ENCODE results near the gene LDLRAD3.

LDLRAD3 gene

DNA sequence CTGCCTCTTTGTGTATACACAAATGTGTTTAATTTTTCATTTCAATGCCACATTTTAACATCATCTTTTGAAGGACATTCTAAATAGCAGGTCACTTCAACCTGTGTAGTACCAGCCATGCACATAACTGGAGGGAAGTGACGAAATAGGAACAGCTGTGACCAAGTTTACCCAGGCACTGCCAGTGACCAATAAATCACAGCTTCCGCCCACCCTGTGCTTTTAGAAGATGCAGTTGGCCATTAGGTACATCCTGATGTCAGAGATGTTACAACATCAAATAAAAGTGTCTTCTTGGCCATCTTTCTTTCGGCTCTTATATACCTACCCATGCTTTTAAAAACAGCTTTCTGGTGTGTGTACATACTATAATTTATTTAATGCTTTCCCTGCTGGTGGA, 7.8 kb downstream of the LDLRAD3 start (continued):
- TF ChIP-seq, protein P1, sequence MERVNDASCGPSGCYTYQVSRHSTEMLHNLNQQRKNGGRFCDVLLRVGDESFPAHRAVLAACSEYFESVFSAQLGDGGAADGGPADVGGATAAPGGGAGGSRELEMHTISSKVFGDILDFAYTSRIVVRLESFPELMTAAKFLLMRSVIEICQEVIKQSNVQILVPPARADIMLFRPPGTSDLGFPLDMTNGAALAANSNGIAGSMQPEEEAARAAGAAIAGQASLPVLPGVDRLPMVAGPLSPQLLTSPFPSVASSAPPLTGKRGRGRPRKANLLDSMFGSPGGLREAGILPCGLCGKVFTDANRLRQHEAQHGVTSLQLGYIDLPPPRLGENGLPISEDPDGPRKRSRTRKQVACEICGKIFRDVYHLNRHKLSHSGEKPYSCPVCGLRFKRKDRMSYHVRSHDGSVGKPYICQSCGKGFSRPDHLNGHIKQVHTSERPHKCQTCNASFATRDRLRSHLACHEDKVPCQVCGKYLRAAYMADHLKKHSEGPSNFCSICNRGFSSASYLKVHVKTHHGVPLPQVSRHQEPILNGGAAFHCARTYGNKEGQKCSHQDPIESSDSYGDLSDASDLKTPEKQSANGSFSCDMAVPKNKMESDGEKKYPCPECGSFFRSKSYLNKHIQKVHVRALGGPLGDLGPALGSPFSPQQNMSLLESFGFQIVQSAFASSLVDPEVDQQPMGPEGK (CRISPR knock-in tag; IDR thresholded peaks at IDR 0.05; ENCODE audit: borderline replicate concordance): no peak
- TF ChIP-seq SNAI2 (CRISPR knock-in tag; IDR thresholded peaks at IDR 0.05) (no peak), ESRRG (CRISPR knock-in tag; IDR thresholded peaks at IDR 0.05) (no peak)

DNA sequence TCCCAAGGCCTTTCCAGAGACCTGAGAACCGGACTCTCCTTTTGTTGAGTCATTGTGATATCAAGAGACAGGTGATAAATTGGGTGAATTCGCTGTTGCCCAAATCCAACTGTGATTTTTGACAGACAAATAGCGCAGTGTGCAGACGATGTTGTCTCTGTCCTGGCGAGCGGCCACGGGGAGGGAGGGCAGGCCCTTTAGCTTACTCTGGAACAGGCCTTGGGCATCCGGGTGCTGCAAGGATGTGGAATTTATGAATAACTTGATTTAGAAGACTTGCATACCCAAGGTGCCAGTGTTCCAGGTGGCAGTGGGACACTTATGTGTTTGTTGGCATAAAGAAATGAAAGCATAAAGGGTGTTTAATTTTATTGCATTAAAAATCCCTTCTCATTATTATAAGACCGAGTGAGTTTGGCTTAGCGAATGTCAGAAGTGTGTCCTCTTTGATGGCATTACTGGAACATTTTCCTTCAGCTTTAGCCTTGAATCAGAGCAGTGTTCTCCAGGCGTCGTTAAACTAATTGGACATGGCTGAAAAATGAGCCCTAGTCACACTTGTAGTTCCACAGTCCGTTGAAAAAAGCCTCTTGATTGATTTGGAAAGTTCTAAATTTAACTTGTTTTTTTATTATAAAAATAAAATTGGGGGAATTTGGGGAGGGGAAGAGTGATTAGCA, 9.4 kb downstream of the LDLRAD3 start:
- TF ChIP-seq, protein P2, sequence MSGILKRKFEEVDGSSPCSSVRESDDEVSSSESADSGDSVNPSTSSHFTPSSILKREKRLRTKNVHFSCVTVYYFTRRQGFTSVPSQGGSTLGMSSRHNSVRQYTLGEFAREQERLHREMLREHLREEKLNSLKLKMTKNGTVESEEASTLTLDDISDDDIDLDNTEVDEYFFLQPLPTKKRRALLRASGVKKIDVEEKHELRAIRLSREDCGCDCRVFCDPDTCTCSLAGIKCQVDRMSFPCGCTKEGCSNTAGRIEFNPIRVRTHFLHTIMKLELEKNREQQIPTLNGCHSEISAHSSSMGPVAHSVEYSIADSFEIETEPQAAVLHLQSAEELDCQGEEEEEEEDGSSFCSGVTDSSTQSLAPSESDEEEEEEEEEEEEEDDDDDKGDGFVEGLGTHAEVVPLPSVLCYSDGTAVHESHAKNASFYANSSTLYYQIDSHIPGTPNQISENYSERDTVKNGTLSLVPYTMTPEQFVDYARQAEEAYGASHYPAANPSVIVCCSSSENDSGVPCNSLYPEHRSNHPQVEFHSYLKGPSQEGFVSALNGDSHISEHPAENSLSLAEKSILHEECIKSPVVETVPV (CRISPR knock-in tag; IDR thresholded peaks at IDR 0.05): no peak
- TF ChIP-seq ZNF70 (CRISPR knock-in tag; IDR thresholded peaks at IDR 0.05): no peak
- no peak for TF ChIP-seq ZC3H10 (CRISPR knock-in tag; IDR thresholded peaks at IDR 0.05)
- TF ChIP-seq SNAI2 (CRISPR knock-in tag; IDR thresholded peaks at IDR 0.05): no peak
- no peak for TF ChIP-seq ESRRG (CRISPR knock-in tag; IDR thresholded peaks at IDR 0.05)
- no peak for TF ChIP-seq ARNTL (CRISPR knock-in tag; IDR thresholded peaks at IDR 0.05; ENCODE audit: borderline replicate concordance, low read depth)
- TF ChIP-seq, protein P3, sequence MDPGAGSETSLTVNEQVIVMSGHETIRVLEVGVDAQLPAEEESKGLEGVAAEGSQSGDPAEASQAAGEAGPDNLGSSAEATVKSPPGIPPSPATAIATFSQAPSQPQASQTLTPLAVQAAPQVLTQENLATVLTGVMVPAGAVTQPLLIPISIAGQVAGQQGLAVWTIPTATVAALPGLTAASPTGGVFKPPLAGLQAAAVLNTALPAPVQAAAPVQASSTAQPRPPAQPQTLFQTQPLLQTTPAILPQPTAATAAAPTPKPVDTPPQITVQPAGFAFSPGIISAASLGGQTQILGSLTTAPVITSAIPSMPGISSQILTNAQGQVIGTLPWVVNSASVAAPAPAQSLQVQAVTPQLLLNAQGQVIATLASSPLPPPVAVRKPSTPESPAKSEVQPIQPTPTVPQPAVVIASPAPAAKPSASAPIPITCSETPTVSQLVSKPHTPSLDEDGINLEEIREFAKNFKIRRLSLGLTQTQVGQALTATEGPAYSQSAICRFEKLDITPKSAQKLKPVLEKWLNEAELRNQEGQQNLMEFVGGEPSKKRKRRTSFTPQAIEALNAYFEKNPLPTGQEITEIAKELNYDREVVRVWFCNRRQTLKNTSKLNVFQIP (CRISPR knock-in tag; IDR thresholded peaks at IDR 0.05; ENCODE audit: borderline replicate concordance, low read depth): no peak
- TF ChIP-seq ZNF565 (CRISPR knock-in tag; conservative IDR thresholded peaks at IDR 0.05; ENCODE audit: low read depth): no peak
- no peak for TF ChIP-seq CSDC2 (CRISPR knock-in tag; IDR thresholded peaks at IDR 0.05)
- no peak for TF ChIP-seq ZNF8 (CRISPR knock-in tag; IDR thresholded peaks at IDR 0.05)
- TF ChIP-seq OSR1 (CRISPR knock-in tag; IDR thresholded peaks at IDR 0.05): no peak
- TF ChIP-seq, protein P4, sequence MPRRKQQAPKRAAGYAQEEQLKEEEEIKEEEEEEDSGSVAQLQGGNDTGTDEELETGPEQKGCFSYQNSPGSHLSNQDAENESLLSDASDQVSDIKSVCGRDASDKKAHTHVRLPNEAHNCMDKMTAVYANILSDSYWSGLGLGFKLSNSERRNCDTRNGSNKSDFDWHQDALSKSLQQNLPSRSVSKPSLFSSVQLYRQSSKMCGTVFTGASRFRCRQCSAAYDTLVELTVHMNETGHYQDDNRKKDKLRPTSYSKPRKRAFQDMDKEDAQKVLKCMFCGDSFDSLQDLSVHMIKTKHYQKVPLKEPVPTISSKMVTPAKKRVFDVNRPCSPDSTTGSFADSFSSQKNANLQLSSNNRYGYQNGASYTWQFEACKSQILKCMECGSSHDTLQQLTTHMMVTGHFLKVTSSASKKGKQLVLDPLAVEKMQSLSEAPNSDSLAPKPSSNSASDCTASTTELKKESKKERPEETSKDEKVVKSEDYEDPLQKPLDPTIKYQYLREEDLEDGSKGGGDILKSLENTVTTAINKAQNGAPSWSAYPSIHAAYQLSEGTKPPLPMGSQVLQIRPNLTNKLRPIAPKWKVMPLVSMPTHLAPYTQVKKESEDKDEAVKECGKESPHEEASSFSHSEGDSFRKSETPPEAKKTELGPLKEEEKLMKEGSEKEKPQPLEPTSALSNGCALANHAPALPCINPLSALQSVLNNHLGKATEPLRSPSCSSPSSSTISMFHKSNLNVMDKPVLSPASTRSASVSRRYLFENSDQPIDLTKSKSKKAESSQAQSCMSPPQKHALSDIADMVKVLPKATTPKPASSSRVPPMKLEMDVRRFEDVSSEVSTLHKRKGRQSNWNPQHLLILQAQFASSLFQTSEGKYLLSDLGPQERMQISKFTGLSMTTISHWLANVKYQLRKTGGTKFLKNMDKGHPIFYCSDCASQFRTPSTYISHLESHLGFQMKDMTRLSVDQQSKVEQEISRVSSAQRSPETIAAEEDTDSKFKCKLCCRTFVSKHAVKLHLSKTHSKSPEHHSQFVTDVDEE (CRISPR knock-in tag; IDR thresholded peaks at IDR 0.05): no peak
- no peak for TF ChIP-seq RARB (CRISPR knock-in tag; IDR thresholded peaks at IDR 0.05)
- no peak for TF ChIP-seq ISL1 (CRISPR knock-in tag; IDR thresholded peaks at IDR 0.05)
- no peak for TF ChIP-seq ZFP30 (CRISPR knock-in tag; IDR thresholded peaks at IDR 0.05)
- no peak for TF ChIP-seq TCF4 (CRISPR knock-in tag; IDR thresholded peaks at IDR 0.05; ENCODE audit: borderline replicate concordance)
- no peak for TF ChIP-seq GLIS3 (CRISPR knock-in tag; IDR thresholded peaks at IDR 0.05)
- TF ChIP-seq ZFP3 (CRISPR knock-in tag; IDR thresholded peaks at IDR 0.05): no peak
- TF ChIP-seq, protein P1 (CRISPR knock-in tag; IDR thresholded peaks at IDR 0.05; ENCODE audit: borderline replicate concordance): no peak
- no peak for TF ChIP-seq PPARA (CRISPR knock-in tag; IDR thresholded peaks at IDR 0.05; ENCODE audit: borderline replicate concordance)
- peak; percentile 95 for ATAC-seq

DNA sequence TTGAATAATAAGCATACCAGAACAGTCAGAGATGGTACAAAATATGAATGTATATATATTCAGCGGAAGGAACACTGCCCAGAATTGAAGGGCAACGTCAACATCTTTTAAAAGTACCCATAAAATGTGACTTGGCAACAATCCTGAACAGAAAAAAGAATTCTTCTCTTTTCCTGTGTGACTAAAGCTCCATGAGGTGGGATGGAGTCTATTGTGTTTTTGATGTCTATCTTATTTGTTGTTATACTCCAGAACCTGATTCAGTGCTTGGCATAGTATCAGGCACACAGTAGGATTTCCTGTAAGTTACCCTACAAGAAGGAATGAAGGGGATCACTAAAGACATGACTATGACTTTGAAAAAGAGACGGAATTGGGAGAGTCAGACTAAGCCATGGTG, 10.3 kb downstream of the LDLRAD3 start:
- no peak for ATAC-seq
- TF ChIP-seq ESRRG (CRISPR knock-in tag; IDR thresholded peaks at IDR 0.05) (no peak), PPARA (CRISPR knock-in tag; IDR thresholded peaks at IDR 0.05; ENCODE audit: borderline replicate concordance) (no peak), CSDC2 (CRISPR knock-in tag; IDR thresholded peaks at IDR 0.05) (no peak), GLIS3 (CRISPR knock-in tag; IDR thresholded peaks at IDR 0.05) (no peak), SNAI2 (CRISPR knock-in tag; IDR thresholded peaks at IDR 0.05) (no peak)

Measured in SK-N-SH treated with all-trans-retinoic acid at 6 μM for 48 hours (cell line).